VCaP (cell line): Measurements from ENCODE around the gene PSMA7.

ENCODE experiments used
- H3K27ac ChIP-seq: fragments of 450-650 bp; 2 replicates; pipeline ENCODE4 v1.5.1; 2017
- CTCF ChIP-seq: fragments of 450-650 bp; conservative IDR thresholded peaks from 2 replicates; pipeline ENCODE4 v1.5.1; 2017; ENCODE audit warnings: mild to moderate bottlenecking, moderate library complexity

PSMA7 gene

GRCh38 chr20:62143081-62143956 lies at the start of gene PSMA7, which contains the start of gene SS18L1:
Gene PSMA7 (minus strand): TSS chr20:62143394. CDS start chr20:62143303, 91 bp downstream.
Gene SS18L1 (plus strand): TSS chr20:62143769. CDS start chr20:62143821, 52 bp downstream.
- H3K27ac ChIP-seq, result peak within 1 kb of the TSS; percentile 99
- TF ChIP-seq CTCF, result no peak

GRCh38 chr20:62192635-62193034 lies 49.4 kb upstream of the PSMA7 start:
- no peak overlapping the region for H3K27ac ChIP-seq
- no peak for TF ChIP-seq CTCF

- TF ChIP-seq CTCF, result no peak
- no peak overlapping the region for H3K27ac ChIP-seq
These were observed 48.8 kb upstream of the PSMA7 start for GRCh38 chr20:62191781-62192559.

- H3K27ac ChIP-seq, result no peak overlapping the region
- TF ChIP-seq CTCF, result no peak
These were observed 47.6 kb upstream of the PSMA7 start for GRCh38 chr20:62190639-62191411.

DNA sequence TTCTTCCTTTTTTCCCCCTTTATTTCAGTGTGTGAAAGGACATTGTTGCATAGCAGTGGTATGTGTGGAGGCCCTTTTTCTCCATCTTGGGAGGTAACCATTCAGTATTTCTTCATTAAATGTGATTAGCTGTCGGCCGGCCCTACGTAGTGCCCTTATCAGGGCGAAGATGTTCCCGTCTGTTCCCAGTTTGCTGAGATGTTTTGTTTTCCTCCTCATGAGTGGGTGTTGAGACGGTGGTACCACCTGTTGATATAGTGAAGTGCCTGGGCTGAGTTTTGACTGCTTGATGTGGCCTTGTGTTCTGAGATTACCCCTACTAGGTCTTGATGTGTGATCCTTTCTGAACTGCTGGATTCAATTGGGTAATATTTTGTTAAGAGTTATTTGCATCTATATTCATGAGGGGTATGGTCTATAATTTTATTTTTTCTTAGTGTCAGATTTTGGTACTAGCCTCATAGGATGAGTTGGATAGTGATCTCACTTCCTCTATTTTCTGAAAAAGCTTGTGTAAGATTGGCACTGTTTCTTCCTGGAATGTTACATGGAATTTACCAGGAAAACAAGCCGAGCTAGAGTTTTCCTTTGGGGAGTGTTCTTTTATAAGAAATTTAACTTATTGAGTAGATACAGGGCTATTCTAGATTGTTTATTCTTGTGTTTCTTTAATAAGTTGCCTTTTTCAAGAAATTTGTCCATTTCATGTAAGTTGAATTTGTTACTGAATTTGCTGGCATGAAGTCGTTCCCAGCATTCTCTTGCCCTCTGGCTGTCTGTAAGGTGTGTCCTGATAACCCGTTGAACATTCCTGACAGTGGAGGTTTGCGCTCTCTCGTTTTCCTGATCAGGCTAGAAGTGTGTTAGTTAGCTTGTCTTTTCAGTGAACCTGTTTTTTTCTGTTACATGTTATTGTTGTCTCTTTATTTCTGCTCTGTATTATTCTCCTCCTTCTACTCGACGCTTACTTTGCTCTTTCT lies 44.0 kb upstream of the PSMA7 start:
- no peak for TF ChIP-seq CTCF
- no peak overlapping the region for H3K27ac ChIP-seq

- H3K27ac ChIP-seq, result no peak overlapping the region
- TF ChIP-seq CTCF, result no peak
These were observed 42.9 kb upstream of the PSMA7 start for GRCh38 chr20:62186096-62186426.
